ENCODE results near the gene OSER1. TPM values are rescaled to one million over a fixed set of nuclear protein-coding genes. Genes with fewer than 3 reads are reported as not detected.

Gene OSER1
- total RNA-seq, 1 experiment from 2014 or later: 24.3 TPM

- no peak for TF ChIP-seq ATF3 (CRISPR knock-in tag; conservative IDR thresholded peaks at IDR 0.05)
- TF ChIP-seq ZNF423 (CRISPR knock-in tag; IDR thresholded peaks at IDR 0.05): no peak
- TF ChIP-seq ZNF512 (CRISPR knock-in tag; IDR thresholded peaks at IDR 0.05; ENCODE audit: borderline replicate concordance): no peak
- no peak for TF ChIP-seq ZNF317 (CRISPR knock-in tag; IDR thresholded peaks at IDR 0.05; ENCODE audit: borderline replicate concordance, low read depth)
- 0 out of 2 replicates have a peak, but pooled peaks have one; percentile 19 for TF ChIP-seq FOXJ3 (CRISPR knock-in tag; IDR thresholded peaks at IDR 0.05; ENCODE audit: borderline replicate concordance)
- TF ChIP-seq MAX (CRISPR knock-in tag; IDR thresholded peaks at IDR 0.05): 0 out of 2 replicates have a peak, but pooled peaks have one; percentile 41
- no peak for TF ChIP-seq ZMAT4 (CRISPR knock-in tag; IDR thresholded peaks at IDR 0.05)
- no peak; the same call in 1 of the 2 replicates for TF ChIP-seq SP1 (CRISPR knock-in tag; conservative IDR thresholded peaks at IDR 0.05)
- TF ChIP-seq ZNF671 (CRISPR knock-in tag; IDR thresholded peaks at IDR 0.05): no peak
- peak; percentile 74; the same call in 1 of the 2 replicates for TF ChIP-seq ZBTB21 (CRISPR knock-in tag; IDR thresholded peaks at IDR 0.05; ENCODE audit: borderline replicate concordance)
- no peak for TF ChIP-seq ATF6 (CRISPR knock-in tag; IDR thresholded peaks at IDR 0.05)
- peak; percentile 88 for TF ChIP-seq FOXP4 (CRISPR knock-in tag; IDR thresholded peaks at IDR 0.05)
- TF ChIP-seq CDX4 (CRISPR knock-in tag; IDR thresholded peaks at IDR 0.05; ENCODE audit: borderline replicate concordance): no peak
- no peak for TF ChIP-seq PRDM15 (CRISPR knock-in tag; IDR thresholded peaks at IDR 0.05)
- no peak for TF ChIP-seq SOX15 (CRISPR knock-in tag; IDR thresholded peaks at IDR 0.05)
- peak; percentile 38; the same call in 1 of the 2 replicates for TF ChIP-seq USF2 (CRISPR knock-in tag; IDR thresholded peaks at IDR 0.05)
- TF ChIP-seq AR (CRISPR knock-in tag; IDR thresholded peaks at IDR 0.05): no peak
- TF ChIP-seq EMX1 (CRISPR knock-in tag; IDR thresholded peaks at IDR 0.05): no peak
- TF ChIP-seq MXD4 (CRISPR knock-in tag; IDR thresholded peaks at IDR 0.05; ENCODE audit: borderline replicate concordance): no peak
- 0 out of 2 replicates have a peak, but pooled peaks have one; percentile 42 for TF ChIP-seq CREB1 (CRISPR knock-in tag; IDR thresholded peaks at IDR 0.05)
- 0 out of 2 replicates have a peak, but pooled peaks have one; percentile 53 for TF ChIP-seq ZNF138 (CRISPR knock-in tag; conservative IDR thresholded peaks at IDR 0.05)
- peak; percentile 88 for TF ChIP-seq ZNF232 (CRISPR knock-in tag; IDR thresholded peaks at IDR 0.05)
Observed at GRCh38 chr20:44247586-44248409, 37.2 kb upstream of the OSER1 start (continued).
